HG03175 (cell line): ENCODE data around the gene FARS2.

Experiments
- ATAC-seq: cut with Tn5 transposase; IDR thresholded peaks from one replicate; pipeline ENCODE4 v1.9.1; 2021; ENCODE audit warnings: mild to moderate bottlenecking, moderate library complexity; ENCODE audit not compliant: unreplicated experiment

FARS2 gene

GRCh38 chr6:5493806-5494205, 232.5 kb downstream of the FARS2 start:
- no peak for ATAC-seq

- ATAC-seq, result no peak
Measured at GRCh38 chr6:5497896-5498578, 236.7 kb downstream of the FARS2 start.

GRCh38 chr6:5498579-5498899, 237.2 kb downstream of the FARS2 start:
- no peak for ATAC-seq

- ATAC-seq, result no peak
Measured at GRCh38 chr6:5499644-5500306, 238.5 kb downstream of the FARS2 start.

- no peak for ATAC-seq
Measured at GRCh38 chr6:5501837-5502236, 240.5 kb downstream of the FARS2 start.

- ATAC-seq, result no peak
Measured at GRCh38 chr6:5504078-5504477, 242.8 kb downstream of the FARS2 start.

GRCh38 chr6:5506149-5506548, 244.8 kb downstream of the FARS2 start:
- ATAC-seq, result peak; percentile 35

- peak; percentile 24 for ATAC-seq
Measured at GRCh38 chr6:5506597-5506996, 245.3 kb downstream of the FARS2 start.

GRCh38 chr6:5507131-5507681, 245.9 kb downstream of the FARS2 start:
- peak; percentile 93 for ATAC-seq

GRCh38 chr6:5509106-5509505, 247.8 kb downstream of the FARS2 start:
- ATAC-seq, result no peak

GRCh38 chr6:5510331-5511133, 249.2 kb downstream of the FARS2 start:
- no peak for ATAC-seq

GRCh38 chr6:5511954-5512353, 250.6 kb downstream of the FARS2 start:
- no peak for ATAC-seq

GRCh38 chr6:5512422-5512821, 251.1 kb downstream of the FARS2 start:
- no peak for ATAC-seq

- no peak for ATAC-seq
Measured at GRCh38 chr6:5513408-5513807, 252.1 kb downstream of the FARS2 start.

- no peak for ATAC-seq
Measured at GRCh38 chr6:5514353-5514752, 253.0 kb downstream of the FARS2 start.

- no peak for ATAC-seq
Measured at GRCh38 chr6:5515200-5515599, 253.9 kb downstream of the FARS2 start.

- no peak for ATAC-seq
Measured at GRCh38 chr6:5516036-5516435, 254.7 kb downstream of the FARS2 start.

- ATAC-seq, result no peak
Measured at GRCh38 chr6:5517796-5518195, 256.5 kb downstream of the FARS2 start.

- no peak for ATAC-seq
Measured at GRCh38 chr6:5518936-5519491, 257.7 kb downstream of the FARS2 start.

GRCh38 chr6:5520796-5521195, 259.5 kb downstream of the FARS2 start:
- ATAC-seq, result no peak

- no peak for ATAC-seq
Measured at GRCh38 chr6:5521322-5521721, 260.0 kb downstream of the FARS2 start.
